Right renal cortex interstitium (tissue), 3 donors: ENCODE measurements around the gene ZFPL1. TPM values are rescaled to one million over a fixed set of nuclear protein-coding genes. Genes with fewer than 3 reads are reported as not detected.
A peak's percentile ranks its signal among the peaks of the same experiment; 100 is the strongest.

Experiments used
- DNase-seq, 3 donors: peaks; one replicate each; pipeline ENCODE4 v3.0.0-alpha.2; 2013; ENCODE audit warnings: low read depth in 3 of 3, low spot score in 2 of 3
- polyA plus RNA-seq, 3 donors: library from polyadenylated mRNA; unstranded; fragments of 120-200 nt; gene quantifications; one replicate each; pipeline ENCODE4 v1.2.1, GENCODE V29; 2013; ENCODE audit not compliant: insufficient read length in 3 of 3

The ZFPL1 gene
- polyA plus RNA-seq, 3 donors = 25.2 to 28.2 (median 27.3) TPM

- DNase-seq = no peak
Observed at GRCh38 chr11:65126624-65127274, 42.7 kb downstream of the ZFPL1 start.

- no peak for DNase-seq
Observed at GRCh38 chr11:65127473-65128181, 43.6 kb downstream of the ZFPL1 start.

- DNase-seq = no peak
Observed at GRCh38 chr11:65128182-65129145, 44.4 kb downstream of the ZFPL1 start.

GRCh38 chr11:65129649-65130441 is 45.8 kb downstream of the ZFPL1 start:
- DNase-seq = no peak

GRCh38 chr11:65130631-65131416 is 46.8 kb downstream of the ZFPL1 start:
- no peak for DNase-seq

GRCh38 chr11:65131417-65131776 is 47.4 kb downstream of the ZFPL1 start:
- no peak for DNase-seq

GRCh38 chr11:65131895-65132237 is 47.8 kb downstream of the ZFPL1 start:
- no peak for DNase-seq

GRCh38 chr11:65132238-65132987 is 48.4 kb downstream of the ZFPL1 start:
- DNase-seq = no peak

GRCh38 chr11:65132988-65133700 is 49.1 kb downstream of the ZFPL1 start:
- no peak for DNase-seq

GRCh38 chr11:65133724-65134123 is 49.7 kb downstream of the ZFPL1 start:
- no peak for DNase-seq

GRCh38 chr11:65134240-65134951 is 50.4 kb downstream of the ZFPL1 start, which contains the start of gene SYVN1:
SYVN1 (minus strand) TSS chr11:65134519; CDS start chr11:65133601, 918 bp downstream.
- peak in 2 of 3 donors; percentile 81 to 89 for DNase-seq

- peak; percentile 91 to 95 (median 92) for DNase-seq
Observed at GRCh38 chr11:65134952-65135632, 51.1 kb downstream of the ZFPL1 start.

GRCh38 chr11:65135633-65136145 is 51.7 kb downstream of the ZFPL1 start:
- no peak for DNase-seq

GRCh38 chr11:65136515-65137096 is 52.6 kb downstream of the ZFPL1 start:
- DNase-seq = no peak
